CD4-positive, alpha-beta T cell treated with Interleukin-4 for 4 hours (primary cell): ENCODE results near the gene MYO6.

Source experiments
- DNase-seq: peaks from one replicate; pipeline ENCODE4 v3.0.0-alpha.2; 2020

MYO6 gene

GRCh38 chr6:75968143-75968542 is 219.1 kb downstream of the MYO6 start:
- DNase-seq, result no peak
